Mesendoderm (in vitro differentiated cells): ENCODE data around the gene RGL4.

Experiments
- DNase-seq: peaks from one replicate; pipeline ENCODE4 v3.0.0; 2013
- H2AK5ac ChIP-seq: 2 replicates; pipeline ENCODE4 v1.6.1; 2013; ENCODE audit warnings: low read length, inconsistent platforms
- H2BK120ac ChIP-seq: 2 replicates; pipeline ENCODE4 v1.6.1; 2013; ENCODE audit warnings: low read depth, mild to moderate bottlenecking, low read length, moderate library complexity, mixed read lengths
- H2BK15ac ChIP-seq: replicated peaks from 2 replicates; pipeline ENCODE4 v1.6.1; 2013; ENCODE audit warnings: low read depth, mild to moderate bottlenecking, moderate library complexity
- H2BK5ac ChIP-seq: 2 replicates; pipeline ENCODE4 v1.6.1; 2013; ENCODE audit warnings: low read length, inconsistent platforms
- H3K18ac ChIP-seq: 2 replicates; pipeline ENCODE4 v1.6.1; 2013; ENCODE audit warnings: mild to moderate bottlenecking, low read length, mixed read lengths
- H3K23ac ChIP-seq: one replicate; pipeline ENCODE4 v1.6.1; 2013; ENCODE audit warnings: low read length
- H3K27ac ChIP-seq: 2 replicates; pipeline ENCODE4 v1.5.1; 2013; ENCODE audit warnings: low read depth, mild to moderate bottlenecking, inconsistent platforms, low read length, moderate library complexity
- H3K27me3 ChIP-seq: 2 replicates; pipeline ENCODE4 v1.6.1; 2013; ENCODE audit warnings: low read length, control low read depth, mild to moderate bottlenecking, inconsistent platforms; ENCODE audit not compliant: insufficient read depth, poor library complexity
- H3K36me3 ChIP-seq: 2 replicates; pipeline ENCODE4 v1.6.1; 2013; ENCODE audit warnings: low read length, inconsistent platforms; ENCODE audit not compliant: control insufficient read depth, insufficient read depth
- H3K4ac ChIP-seq: one replicate; pipeline ENCODE4 v1.6.1; 2013; ENCODE audit warnings: low read depth, mild to moderate bottlenecking, low read length, moderate library complexity
- H3K4me1 ChIP-seq: 2 replicates; pipeline ENCODE4 v1.6.1; 2013; ENCODE audit warnings: low read depth, low read length, inconsistent platforms; ENCODE audit not compliant: control insufficient read depth
- H3K4me2 ChIP-seq: 2 replicates; pipeline ENCODE4 v1.6.1; 2013; ENCODE audit warnings: low read length
- H3K4me3 ChIP-seq: 2 replicates; pipeline ENCODE4 v1.5.1; 2013; ENCODE audit warnings: mild to moderate bottlenecking, low read length
- H3K56ac ChIP-seq: one replicate; pipeline ENCODE4 v1.6.1; 2013; ENCODE audit warnings: low read length
- H3K79me1 ChIP-seq: 2 replicates; pipeline ENCODE4 v1.6.1; 2013; ENCODE audit warnings: low read length, inconsistent platforms
- H3K79me2 ChIP-seq: 2 replicates; pipeline ENCODE4 v1.6.1; 2013; ENCODE audit warnings: mild to moderate bottlenecking, low read length; ENCODE audit not compliant: control insufficient read depth, insufficient read depth
- H3K9ac ChIP-seq: 2 replicates; pipeline ENCODE4 v1.6.1; 2013; ENCODE audit warnings: low read length, inconsistent platforms
- H4K5ac ChIP-seq: one replicate; pipeline ENCODE4 v1.6.1; 2013; ENCODE audit warnings: low read length
- H4K8ac ChIP-seq: one replicate; pipeline ENCODE4 v1.6.1; 2013; ENCODE audit warnings: low read depth, mild to moderate bottlenecking, control low read depth, low read length, moderate library complexity
- WGBS: extraction: QIAGEN DNeasy Blood & Tissue Kit; methylation state at CpG from one replicate; pipeline ENCODE4 v1.1.7; 2013; ENCODE audit warnings: low lambda C conversion rate, missing lambda C conversion rate; ENCODE audit not compliant: insufficient coverage; ENCODE audit errors: extremely low coverage; 5-methylcytosine and 5-hydroxymethylcytosine counted together

RGL4 gene

DNA sequence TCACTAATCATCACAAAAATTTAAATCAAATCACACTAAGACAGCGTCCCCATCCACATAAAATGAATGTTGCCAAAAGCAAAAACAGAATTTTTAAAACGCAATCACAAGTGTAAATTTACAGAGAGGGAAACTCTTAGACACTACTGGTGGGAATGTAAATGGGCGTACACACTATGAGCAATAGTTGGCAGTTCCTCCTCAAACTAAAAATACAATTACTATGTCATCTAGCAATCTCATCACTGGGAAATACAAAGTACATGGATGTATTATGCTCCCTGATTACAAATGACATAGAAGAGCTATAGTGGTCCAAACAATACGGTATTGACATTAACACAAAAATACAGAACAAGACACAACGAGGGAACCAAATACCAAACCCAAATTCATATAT, 8.7 kb upstream of the RGL4 start:
- Histone ChIP-seq H3K36me3 (no peaks in the 10 kb centered on the region), H3K79me2 (no peaks in the 10 kb centered on the region), H2BK15ac (no peak overlapping the region), H4K8ac (no peak overlapping the region), H3K9ac (no peak overlapping the region), H3K27ac (no peak overlapping the region), H3K4me3 (no peak overlapping the region), H2AK5ac (no peak overlapping the region), H3K4ac (no peak overlapping the region), H3K18ac (no peak overlapping the region), H2BK5ac (no peak overlapping the region), H3K4me2 (no peak overlapping the region), H3K4me1 (no peaks in the 10 kb centered on the region), H3K23ac (no peak overlapping the region), H4K5ac (no peak overlapping the region), H2BK120ac (no peak overlapping the region), H3K56ac (no peak overlapping the region), H3K79me1 (no peaks in the 10 kb centered on the region), H3K27me3 (no peaks in the 10 kb centered on the region)
- no CpG with 5 or more reads among the region's 5 CpGs for WGBS
- DNase-seq, result no peak

DNA sequence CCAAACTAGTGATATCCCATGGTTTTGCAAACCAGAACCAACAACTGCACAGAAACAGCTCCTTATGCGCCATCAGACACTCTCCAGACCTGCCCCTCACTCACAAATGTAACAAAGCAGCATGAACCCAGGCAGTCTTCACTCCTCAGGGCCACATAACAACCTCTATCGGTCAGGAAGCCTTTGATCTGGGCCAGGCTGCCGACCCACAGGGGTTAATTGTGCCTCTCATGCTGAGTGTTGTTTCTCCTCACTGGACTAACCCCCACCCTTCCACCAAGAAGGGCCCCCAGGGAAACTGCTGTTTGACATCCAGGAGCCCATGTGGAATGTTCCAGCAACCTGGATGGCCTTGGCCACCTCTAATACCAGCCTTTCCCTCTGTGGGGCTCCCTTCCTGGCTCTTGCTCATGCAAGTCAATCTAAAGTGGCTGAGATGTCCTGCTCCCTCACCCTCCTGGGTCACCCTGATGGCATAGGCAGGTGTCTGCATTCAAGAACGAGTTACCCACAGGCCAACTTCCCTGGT, 7.9 kb upstream of the RGL4 start:
- H3K9ac ChIP-seq, result no peak overlapping the region
- no peak overlapping the region for H4K8ac ChIP-seq
- H3K79me2 ChIP-seq, result no peaks in the 10 kb centered on the region
- no peaks in the 10 kb centered on the region for H3K27me3 ChIP-seq
- no peak overlapping the region for H4K5ac ChIP-seq
- no peak overlapping the region for H3K23ac ChIP-seq
- no peaks in the 10 kb centered on the region for H3K79me1 ChIP-seq
- no peak overlapping the region for H3K4ac ChIP-seq
- H3K4me2 ChIP-seq, result no peak overlapping the region
- no peak overlapping the region for H3K56ac ChIP-seq
- H3K4me3 ChIP-seq, result no peak overlapping the region
- no peak overlapping the region for H3K18ac ChIP-seq
- H3K36me3 ChIP-seq, result no peaks in the 10 kb centered on the region
- no peak overlapping the region for H2BK15ac ChIP-seq
- H2AK5ac ChIP-seq, result no peak overlapping the region
- no peak overlapping the region for H2BK120ac ChIP-seq
- no peaks in the 10 kb centered on the region for H3K4me1 ChIP-seq
- H2BK5ac ChIP-seq, result no peak overlapping the region
- no peak for DNase-seq
- no CpG with 5 or more reads among the region's 4 CpGs for WGBS
- H3K27ac ChIP-seq, result no peak overlapping the region

DNA sequence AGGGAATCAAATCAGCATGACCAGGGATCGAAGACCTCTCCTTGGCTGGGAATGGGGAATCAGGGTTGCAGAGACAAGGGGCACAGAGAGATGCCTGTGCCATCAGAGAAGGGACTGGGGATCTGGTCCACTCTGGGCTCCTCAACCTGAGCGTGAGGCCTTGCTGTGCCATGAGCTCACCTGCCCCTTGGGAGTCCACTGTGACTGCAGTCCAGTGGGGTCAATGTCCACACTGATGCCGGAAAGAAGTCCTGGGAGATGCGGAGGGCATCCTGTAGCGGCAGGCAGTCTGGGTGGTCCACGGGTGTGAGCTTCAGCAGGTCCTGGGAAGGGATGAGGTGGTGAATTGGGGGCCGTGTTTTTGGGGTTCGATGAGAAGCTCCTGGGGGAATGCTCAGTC, 7.3 kb upstream of the RGL4 start:
- no peak overlapping the region for H3K4ac ChIP-seq
- no peaks in the 10 kb centered on the region for H3K79me1 ChIP-seq
- H2BK15ac ChIP-seq, result no peak overlapping the region
- H2AK5ac ChIP-seq, result no peak overlapping the region
- no peak for DNase-seq
- H3K18ac ChIP-seq, result no peak overlapping the region
- no peak overlapping the region for H3K4me3 ChIP-seq
- no CpG with 5 or more reads among the region's 8 CpGs for WGBS
- H3K27ac ChIP-seq, result no peak overlapping the region
- no peaks in the 10 kb centered on the region for H3K79me2 ChIP-seq
- H3K36me3 ChIP-seq, result no peaks in the 10 kb centered on the region
- H4K8ac ChIP-seq, result no peak overlapping the region
- no peak overlapping the region for H4K5ac ChIP-seq
- H2BK5ac ChIP-seq, result no peak overlapping the region
- H3K4me2 ChIP-seq, result no peak overlapping the region
- no peak overlapping the region for H3K9ac ChIP-seq
- H2BK120ac ChIP-seq, result no peak overlapping the region
- H3K23ac ChIP-seq, result no peak overlapping the region
- no peaks in the 10 kb centered on the region for H3K27me3 ChIP-seq
- no peaks in the 10 kb centered on the region for H3K4me1 ChIP-seq
- H3K56ac ChIP-seq, result no peak overlapping the region

DNA sequence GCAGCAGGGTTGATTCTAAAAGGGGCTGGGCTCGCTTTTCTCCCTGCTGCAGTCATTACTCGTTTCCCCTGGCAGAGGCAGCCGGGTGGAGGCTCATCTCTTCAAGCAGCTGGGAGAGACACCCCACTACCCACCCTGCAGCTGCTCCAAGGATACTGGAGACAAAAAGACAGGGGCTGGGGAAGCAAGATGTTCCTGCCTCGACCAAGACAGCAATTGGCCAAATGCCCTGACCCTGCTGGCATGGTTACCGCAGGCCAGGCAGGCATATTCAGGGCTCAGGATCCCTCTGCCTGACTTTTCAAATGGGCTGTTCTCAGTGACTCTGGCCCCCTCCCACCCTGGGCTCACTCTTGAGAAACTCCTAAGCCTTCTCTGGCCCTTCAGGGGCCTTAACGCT, 6.8 kb upstream of the RGL4 start:
- H3K23ac ChIP-seq, result no peak overlapping the region
- no peak overlapping the region for H2BK15ac ChIP-seq
- no peak overlapping the region for H3K4me3 ChIP-seq
- no peaks in the 10 kb centered on the region for H3K36me3 ChIP-seq
- H3K27ac ChIP-seq, result no peak overlapping the region
- WGBS, result no CpG with 5 or more reads among the region's 6 CpGs
- no peak overlapping the region for H2AK5ac ChIP-seq
- H3K9ac ChIP-seq, result no peak overlapping the region
- no peaks in the 10 kb centered on the region for H3K79me1 ChIP-seq
- no peak overlapping the region for H4K8ac ChIP-seq
- H2BK120ac ChIP-seq, result no peak overlapping the region
- H4K5ac ChIP-seq, result no peak overlapping the region
- no peak overlapping the region for H3K18ac ChIP-seq
- H3K56ac ChIP-seq, result no peak overlapping the region
- H3K27me3 ChIP-seq, result no peaks in the 10 kb centered on the region
- H3K4me1 ChIP-seq, result no peaks in the 10 kb centered on the region
- DNase-seq, result no peak
- H2BK5ac ChIP-seq, result no peak overlapping the region
- H3K4ac ChIP-seq, result no peak overlapping the region
- H3K4me2 ChIP-seq, result no peak overlapping the region
- H3K79me2 ChIP-seq, result no peaks in the 10 kb centered on the region

DNA sequence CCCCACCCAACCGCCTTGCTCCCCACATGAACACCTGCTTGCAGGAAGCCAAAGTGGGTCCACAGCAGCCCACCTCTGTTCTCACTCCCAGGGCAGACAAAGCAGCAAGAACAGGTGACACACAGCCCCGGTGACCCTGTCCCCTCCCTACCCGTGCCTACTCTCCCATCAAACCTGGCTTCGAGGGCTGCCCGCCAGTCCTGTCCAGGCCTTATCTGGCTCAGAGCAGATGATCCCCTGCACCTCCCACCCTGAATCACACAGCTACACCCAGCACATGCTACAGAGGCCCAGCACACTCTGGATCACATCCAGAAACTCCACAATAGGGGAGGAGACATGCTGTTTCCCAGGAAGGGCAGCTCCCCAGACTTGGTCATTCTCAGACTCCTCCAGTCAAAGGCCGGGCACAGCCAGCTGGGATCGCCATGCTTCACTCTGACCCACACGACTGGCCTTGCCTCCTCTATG, 6.2 kb upstream of the RGL4 start:
- Histone ChIP-seq H3K4me2 (no peak overlapping the region), H3K4me1 (no peaks in the 10 kb centered on the region), H4K8ac (no peak overlapping the region), H3K27ac (no peak overlapping the region), H2BK120ac (no peak overlapping the region), H3K79me2 (no peaks in the 10 kb centered on the region), H3K4ac (no peak overlapping the region), H3K36me3 (no peaks in the 10 kb centered on the region), H3K23ac (no peak overlapping the region), H3K79me1 (no peaks in the 10 kb centered on the region), H3K9ac (no peak overlapping the region), H4K5ac (no peak overlapping the region), H2BK5ac (no peak overlapping the region), H3K56ac (no peak overlapping the region), H3K18ac (no peak overlapping the region), H3K27me3 (no peaks in the 10 kb centered on the region), H2AK5ac (no peak overlapping the region), H3K4me3 (no peak overlapping the region), H2BK15ac (no peak overlapping the region)
- no CpG with 5 or more reads among the region's 8 CpGs for WGBS
- DNase-seq, result no peak

DNA sequence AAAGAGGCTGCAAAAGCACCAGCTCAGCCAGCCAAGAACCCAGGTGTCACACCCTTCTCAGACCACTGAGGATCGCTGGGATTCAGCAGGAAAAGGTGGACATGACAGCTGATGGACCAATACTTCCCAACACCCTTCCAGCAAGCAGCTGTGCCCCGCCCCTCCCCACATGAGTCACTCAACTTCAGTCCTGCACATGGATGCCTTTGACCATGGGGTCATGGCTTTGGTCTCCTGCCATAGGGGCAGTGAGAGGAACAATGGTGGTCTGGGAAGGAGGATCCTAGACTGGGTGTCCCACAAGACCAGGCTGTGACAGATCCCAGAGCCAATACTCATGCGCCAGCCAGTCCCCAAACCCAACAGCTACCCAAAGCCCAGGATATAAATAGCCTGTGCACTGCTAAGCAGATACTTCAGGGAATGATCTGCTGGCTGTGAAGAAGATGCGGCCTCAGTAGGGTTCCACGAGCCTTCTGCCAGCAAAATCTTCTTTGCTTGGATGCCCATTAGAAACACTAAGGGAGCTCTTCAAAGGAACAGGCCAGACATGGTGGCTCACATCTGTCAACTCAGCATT, 5.5 kb upstream of the RGL4 start:
- no peak overlapping the region for H3K18ac ChIP-seq

More for the DNA sequence above, 5.5 kb upstream of the RGL4 start:
- no peak overlapping the region for H3K4me2 ChIP-seq
- H3K4me3 ChIP-seq, result no peak overlapping the region
- no peak overlapping the region for H3K23ac ChIP-seq
- no peak overlapping the region for H3K9ac ChIP-seq
- no peak overlapping the region for H4K5ac ChIP-seq
- no peaks in the 10 kb centered on the region for H3K27me3 ChIP-seq
- H3K36me3 ChIP-seq, result no peaks in the 10 kb centered on the region
- no peak overlapping the region for H3K4ac ChIP-seq
- no peak overlapping the region for H2AK5ac ChIP-seq
- H4K8ac ChIP-seq, result no peak overlapping the region
- no peaks in the 10 kb centered on the region for H3K4me1 ChIP-seq
- H2BK120ac ChIP-seq, result no peak overlapping the region
- H3K79me2 ChIP-seq, result no peaks in the 10 kb centered on the region
- no peak for DNase-seq
- no peak overlapping the region for H2BK5ac ChIP-seq
- no peaks in the 10 kb centered on the region for H3K79me1 ChIP-seq
- no peak overlapping the region for H3K56ac ChIP-seq
- no peak overlapping the region for H2BK15ac ChIP-seq
- H3K27ac ChIP-seq, result no peak overlapping the region
- no CpG with 5 or more reads among the region's 5 CpGs for WGBS
